ENCODE results near the gene VMP1.

DNA sequence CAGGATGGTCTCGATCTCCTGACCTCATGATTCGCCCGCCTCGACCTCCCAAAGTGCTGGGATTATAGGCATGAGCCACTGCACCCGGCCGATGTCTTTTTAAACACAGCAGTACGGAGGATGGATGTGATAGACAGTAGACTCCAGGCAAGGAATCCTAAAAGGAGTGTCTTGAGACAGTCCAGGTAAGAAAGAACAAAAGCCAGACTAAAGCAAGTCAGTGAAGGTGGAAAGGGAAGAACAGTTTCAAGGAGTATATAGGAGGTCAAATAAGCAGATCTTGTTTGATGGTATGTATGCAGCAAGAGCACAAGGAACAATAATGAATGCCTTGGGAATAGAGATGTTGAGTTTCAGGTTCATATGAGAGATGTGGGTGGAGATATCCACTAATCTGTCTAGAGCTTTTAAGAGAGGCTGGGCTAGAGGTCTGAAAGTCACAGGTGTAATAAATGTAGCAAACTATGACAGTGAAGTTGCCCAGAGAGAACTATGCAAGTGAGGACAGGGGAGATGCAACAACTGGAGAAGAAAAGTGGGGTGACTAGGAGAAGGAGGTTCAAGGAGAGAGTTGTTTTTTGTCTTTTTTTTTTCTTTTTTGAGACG lies 180.8 kb downstream of the VMP1 start:
- TF ChIP-seq, protein P1, sequence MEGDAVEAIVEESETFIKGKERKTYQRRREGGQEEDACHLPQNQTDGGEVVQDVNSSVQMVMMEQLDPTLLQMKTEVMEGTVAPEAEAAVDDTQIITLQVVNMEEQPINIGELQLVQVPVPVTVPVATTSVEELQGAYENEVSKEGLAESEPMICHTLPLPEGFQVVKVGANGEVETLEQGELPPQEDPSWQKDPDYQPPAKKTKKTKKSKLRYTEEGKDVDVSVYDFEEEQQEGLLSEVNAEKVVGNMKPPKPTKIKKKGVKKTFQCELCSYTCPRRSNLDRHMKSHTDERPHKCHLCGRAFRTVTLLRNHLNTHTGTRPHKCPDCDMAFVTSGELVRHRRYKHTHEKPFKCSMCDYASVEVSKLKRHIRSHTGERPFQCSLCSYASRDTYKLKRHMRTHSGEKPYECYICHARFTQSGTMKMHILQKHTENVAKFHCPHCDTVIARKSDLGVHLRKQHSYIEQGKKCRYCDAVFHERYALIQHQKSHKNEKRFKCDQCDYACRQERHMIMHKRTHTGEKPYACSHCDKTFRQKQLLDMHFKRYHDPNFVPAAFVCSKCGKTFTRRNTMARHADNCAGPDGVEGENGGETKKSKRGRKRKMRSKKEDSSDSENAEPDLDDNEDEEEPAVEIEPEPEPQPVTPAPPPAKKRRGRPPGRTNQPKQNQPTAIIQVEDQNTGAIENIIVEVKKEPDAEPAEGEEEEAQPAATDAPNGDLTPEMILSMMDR (conservative IDR thresholded peaks at IDR 0.05) = no peak
- no peak for TF ChIP-seq EZH2 (IDR thresholded peaks at IDR 0.05; ENCODE audit: low read depth)

All from PC-9 (cell line).